SK-N-SH (cell line): Measurements from ENCODE around the gene ITGA2B.

Source experiments
- CHD2 ChIP-seq: fragments of 150-350 bp; IDR thresholded peaks from 2 replicates; pipeline ENCODE4 v1.6.1; 2018; ENCODE audit warnings: low read length; ENCODE audit not compliant: partially characterized antibody
- GABPA ChIP-seq: IDR thresholded peaks from 2 replicates; pipeline ENCODE4 v1.4.0; 2012; ENCODE audit warnings: low read depth, mild to moderate bottlenecking
- GATA2 ChIP-seq: sonication (generic); formaldehyde crosslinking; IDR thresholded peaks from 2 replicates; pipeline ENCODE4 v1.5.0; 2020; ENCODE audit warnings: mild to moderate bottlenecking, missing genetic modification reagents
- JUND ChIP-seq: IDR thresholded peaks from 2 replicates; pipeline ENCODE4 v1.4.0; 2012
- NRF1 ChIP-seq: IDR thresholded peaks from 2 replicates; pipeline ENCODE4 v1.6.1; 2012; ENCODE audit warnings: low read depth, mild to moderate bottlenecking, low read length
- RAD21 ChIP-seq: IDR thresholded peaks from 2 replicates; pipeline ENCODE4 v1.6.1; 2012; ENCODE audit warnings: mild to moderate bottlenecking, low read length
- SMC3 ChIP-seq: IDR thresholded peaks from 2 replicates; pipeline ENCODE4 v1.6.1; 2012; ENCODE audit warnings: low read depth, low read length, improper control_type of control experiment
- TAF1 ChIP-seq: IDR thresholded peaks from 2 replicates; pipeline ENCODE4 v1.6.1; 2012; ENCODE audit warnings: low read depth, mild to moderate bottlenecking, low read length, moderate library complexity, borderline replicate concordance
- TF ChIP-seq, protein P1 (sequence below): fragments of 200-600 bp; sonication (generic); IDR thresholded peaks from 2 replicates; pipeline ENCODE4 v1.6.1; 2017; ENCODE audit warnings: antibody characterized with exemption, mild to moderate bottlenecking, moderate library complexity
- TF ChIP-seq, protein P2 (sequence below): fragments of 150-350 bp; IDR thresholded peaks from 2 replicates; pipeline ENCODE4 v1.6.1; 2017; ENCODE audit warnings: antibody characterized with exemption, low read length, low read depth, borderline replicate concordance
- TF ChIP-seq, protein P3 (sequence below): IDR thresholded peaks from 2 replicates; pipeline ENCODE4 v1.6.1; 2012; ENCODE audit warnings: mild to moderate bottlenecking, low read depth, low read length, moderate library complexity
- TF ChIP-seq, protein P4 (sequence below): IDR thresholded peaks from 2 replicates; pipeline ENCODE4 v1.4.0; 2012; ENCODE audit warnings: low read depth, borderline replicate concordance
- TF ChIP-seq, protein P5 (sequence below): IDR thresholded peaks from 2 replicates; pipeline ENCODE4 v1.4.0; 2012; ENCODE audit warnings: low read depth

DNA sequence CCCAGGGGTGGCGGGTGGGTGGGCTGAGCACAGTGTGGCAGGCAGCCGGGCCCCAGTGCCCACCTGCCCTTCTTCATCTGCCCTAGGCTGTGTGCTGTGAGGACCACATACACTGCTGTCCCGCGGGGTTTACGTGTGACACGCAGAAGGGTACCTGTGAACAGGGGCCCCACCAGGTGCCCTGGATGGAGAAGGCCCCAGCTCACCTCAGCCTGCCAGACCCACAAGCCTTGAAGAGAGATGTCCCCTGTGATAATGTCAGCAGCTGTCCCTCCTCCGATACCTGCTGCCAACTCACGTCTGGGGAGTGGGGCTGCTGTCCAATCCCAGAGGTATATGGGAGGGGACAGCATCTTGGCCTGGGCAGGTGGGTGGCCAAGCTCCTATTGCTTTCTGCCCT lies 38.0 kb downstream of the ITGA2B start:
- TF ChIP-seq, protein P1, sequence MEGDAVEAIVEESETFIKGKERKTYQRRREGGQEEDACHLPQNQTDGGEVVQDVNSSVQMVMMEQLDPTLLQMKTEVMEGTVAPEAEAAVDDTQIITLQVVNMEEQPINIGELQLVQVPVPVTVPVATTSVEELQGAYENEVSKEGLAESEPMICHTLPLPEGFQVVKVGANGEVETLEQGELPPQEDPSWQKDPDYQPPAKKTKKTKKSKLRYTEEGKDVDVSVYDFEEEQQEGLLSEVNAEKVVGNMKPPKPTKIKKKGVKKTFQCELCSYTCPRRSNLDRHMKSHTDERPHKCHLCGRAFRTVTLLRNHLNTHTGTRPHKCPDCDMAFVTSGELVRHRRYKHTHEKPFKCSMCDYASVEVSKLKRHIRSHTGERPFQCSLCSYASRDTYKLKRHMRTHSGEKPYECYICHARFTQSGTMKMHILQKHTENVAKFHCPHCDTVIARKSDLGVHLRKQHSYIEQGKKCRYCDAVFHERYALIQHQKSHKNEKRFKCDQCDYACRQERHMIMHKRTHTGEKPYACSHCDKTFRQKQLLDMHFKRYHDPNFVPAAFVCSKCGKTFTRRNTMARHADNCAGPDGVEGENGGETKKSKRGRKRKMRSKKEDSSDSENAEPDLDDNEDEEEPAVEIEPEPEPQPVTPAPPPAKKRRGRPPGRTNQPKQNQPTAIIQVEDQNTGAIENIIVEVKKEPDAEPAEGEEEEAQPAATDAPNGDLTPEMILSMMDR = no peak
- no peak for TF ChIP-seq NRF1
- TF ChIP-seq SMC3 = no peak
- no peak for TF ChIP-seq RAD21
- TF ChIP-seq GATA2 (CRISPR knock-in tag) = no peak
- TF ChIP-seq GABPA = no peak
- no peak for TF ChIP-seq JUND
- no peak for TF ChIP-seq TAF1
- no peak for TF ChIP-seq CHD2
- TF ChIP-seq, protein P2, sequence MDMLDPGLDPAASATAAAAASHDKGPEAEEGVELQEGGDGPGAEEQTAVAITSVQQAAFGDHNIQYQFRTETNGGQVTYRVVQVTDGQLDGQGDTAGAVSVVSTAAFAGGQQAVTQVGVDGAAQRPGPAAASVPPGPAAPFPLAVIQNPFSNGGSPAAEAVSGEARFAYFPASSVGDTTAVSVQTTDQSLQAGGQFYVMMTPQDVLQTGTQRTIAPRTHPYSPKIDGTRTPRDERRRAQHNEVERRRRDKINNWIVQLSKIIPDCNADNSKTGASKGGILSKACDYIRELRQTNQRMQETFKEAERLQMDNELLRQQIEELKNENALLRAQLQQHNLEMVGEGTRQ = no peak
- TF ChIP-seq, protein P3, sequence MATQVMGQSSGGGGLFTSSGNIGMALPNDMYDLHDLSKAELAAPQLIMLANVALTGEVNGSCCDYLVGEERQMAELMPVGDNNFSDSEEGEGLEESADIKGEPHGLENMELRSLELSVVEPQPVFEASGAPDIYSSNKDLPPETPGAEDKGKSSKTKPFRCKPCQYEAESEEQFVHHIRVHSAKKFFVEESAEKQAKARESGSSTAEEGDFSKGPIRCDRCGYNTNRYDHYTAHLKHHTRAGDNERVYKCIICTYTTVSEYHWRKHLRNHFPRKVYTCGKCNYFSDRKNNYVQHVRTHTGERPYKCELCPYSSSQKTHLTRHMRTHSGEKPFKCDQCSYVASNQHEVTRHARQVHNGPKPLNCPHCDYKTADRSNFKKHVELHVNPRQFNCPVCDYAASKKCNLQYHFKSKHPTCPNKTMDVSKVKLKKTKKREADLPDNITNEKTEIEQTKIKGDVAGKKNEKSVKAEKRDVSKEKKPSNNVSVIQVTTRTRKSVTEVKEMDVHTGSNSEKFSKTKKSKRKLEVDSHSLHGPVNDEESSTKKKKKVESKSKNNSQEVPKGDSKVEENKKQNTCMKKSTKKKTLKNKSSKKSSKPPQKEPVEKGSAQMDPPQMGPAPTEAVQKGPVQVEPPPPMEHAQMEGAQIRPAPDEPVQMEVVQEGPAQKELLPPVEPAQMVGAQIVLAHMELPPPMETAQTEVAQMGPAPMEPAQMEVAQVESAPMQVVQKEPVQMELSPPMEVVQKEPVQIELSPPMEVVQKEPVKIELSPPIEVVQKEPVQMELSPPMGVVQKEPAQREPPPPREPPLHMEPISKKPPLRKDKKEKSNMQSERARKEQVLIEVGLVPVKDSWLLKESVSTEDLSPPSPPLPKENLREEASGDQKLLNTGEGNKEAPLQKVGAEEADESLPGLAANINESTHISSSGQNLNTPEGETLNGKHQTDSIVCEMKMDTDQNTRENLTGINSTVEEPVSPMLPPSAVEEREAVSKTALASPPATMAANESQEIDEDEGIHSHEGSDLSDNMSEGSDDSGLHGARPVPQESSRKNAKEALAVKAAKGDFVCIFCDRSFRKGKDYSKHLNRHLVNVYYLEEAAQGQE = no peak
- TF ChIP-seq, protein P4, sequence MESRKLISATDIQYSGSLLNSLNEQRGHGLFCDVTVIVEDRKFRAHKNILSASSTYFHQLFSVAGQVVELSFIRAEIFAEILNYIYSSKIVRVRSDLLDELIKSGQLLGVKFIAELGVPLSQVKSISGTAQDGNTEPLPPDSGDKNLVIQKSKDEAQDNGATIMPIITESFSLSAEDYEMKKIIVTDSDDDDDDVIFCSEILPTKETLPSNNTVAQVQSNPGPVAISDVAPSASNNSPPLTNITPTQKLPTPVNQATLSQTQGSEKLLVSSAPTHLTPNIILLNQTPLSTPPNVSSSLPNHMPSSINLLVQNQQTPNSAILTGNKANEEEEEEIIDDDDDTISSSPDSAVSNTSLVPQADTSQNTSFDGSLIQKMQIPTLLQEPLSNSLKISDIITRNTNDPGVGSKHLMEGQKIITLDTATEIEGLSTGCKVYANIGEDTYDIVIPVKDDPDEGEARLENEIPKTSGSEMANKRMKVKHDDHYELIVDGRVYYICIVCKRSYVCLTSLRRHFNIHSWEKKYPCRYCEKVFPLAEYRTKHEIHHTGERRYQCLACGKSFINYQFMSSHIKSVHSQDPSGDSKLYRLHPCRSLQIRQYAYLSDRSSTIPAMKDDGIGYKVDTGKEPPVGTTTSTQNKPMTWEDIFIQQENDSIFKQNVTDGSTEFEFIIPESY = no peak
- TF ChIP-seq, protein P5, sequence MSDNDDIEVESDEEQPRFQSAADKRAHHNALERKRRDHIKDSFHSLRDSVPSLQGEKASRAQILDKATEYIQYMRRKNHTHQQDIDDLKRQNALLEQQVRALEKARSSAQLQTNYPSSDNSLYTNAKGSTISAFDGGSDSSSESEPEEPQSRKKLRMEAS = no peak
